Measurements from ENCODE around the gene SDK1.
A peak's percentile ranks its signal among the peaks of the same experiment; 100 is the strongest.

The SDK1 gene

DNA sequence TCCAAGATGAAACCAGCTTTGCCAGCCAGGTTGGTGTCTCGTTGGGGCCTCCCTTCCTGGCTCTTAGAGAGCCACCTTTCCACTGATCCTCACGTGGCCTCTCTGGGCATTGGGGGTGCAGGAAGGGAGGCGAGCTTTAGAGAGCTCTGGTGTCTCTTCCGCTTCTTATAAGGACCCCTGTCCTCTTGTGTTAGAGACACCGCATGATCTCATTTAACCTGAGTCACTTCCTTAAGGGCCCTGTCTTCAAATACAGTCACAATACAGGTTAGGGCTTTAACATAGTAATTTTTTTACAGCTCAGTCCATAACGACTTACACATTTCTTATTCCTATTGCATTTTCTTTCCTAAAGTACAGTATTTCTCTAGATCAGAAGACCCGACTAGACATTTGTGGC lies 535.8 kb downstream of the SDK1 start:
- no peak for DNase-seq

DNA sequence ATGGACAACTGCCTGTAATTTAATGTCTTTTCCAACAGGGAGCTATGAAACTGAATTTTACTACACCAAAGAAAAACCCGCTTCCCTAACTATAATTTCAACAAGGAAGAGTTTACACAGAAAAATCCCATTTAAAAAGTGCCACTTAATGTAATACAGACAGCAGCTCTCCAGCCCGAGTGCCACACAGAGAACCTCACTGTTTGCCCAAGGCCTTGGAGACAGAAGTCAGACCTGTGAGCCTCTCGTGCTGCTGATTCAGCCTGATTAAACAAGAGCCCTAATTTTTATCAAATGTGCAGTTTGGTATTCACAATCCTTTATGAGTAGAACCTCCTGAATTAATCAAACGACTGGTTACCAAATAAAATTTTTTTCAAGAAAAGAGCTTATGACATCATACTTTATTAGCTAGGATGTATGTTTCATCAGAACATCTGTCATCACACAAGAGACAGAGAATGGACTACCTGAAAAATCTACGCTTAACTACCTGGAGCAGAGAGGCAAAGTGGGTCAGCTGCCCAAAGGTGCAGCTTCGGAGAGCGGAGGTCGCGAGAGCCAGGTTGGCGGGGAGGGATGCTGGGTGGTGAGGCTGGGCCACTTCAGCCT lies 543.6 kb downstream of the SDK1 start:
- DNase-seq: no peak

DNA sequence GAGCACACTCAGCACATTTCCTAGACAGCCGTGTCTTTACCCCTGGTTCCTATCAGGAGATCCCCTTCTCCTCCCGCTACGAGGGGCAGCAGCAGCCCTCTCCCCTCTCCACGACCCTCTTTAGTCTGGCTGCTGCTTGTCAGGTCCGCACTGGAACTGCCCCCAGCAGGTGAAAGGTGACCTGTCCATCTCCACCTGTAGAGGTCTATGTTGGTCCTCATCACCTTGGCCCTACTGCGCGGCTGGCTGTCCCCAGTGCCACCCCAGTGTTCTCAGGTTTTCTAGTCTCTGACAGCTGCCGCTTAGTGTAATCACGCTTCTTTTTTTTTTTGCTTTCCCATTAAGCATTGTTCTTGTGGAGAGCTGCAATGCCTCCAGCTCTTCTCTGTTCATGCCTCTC lies 545.7 kb downstream of the SDK1 start:
- no peak for DNase-seq

DNA sequence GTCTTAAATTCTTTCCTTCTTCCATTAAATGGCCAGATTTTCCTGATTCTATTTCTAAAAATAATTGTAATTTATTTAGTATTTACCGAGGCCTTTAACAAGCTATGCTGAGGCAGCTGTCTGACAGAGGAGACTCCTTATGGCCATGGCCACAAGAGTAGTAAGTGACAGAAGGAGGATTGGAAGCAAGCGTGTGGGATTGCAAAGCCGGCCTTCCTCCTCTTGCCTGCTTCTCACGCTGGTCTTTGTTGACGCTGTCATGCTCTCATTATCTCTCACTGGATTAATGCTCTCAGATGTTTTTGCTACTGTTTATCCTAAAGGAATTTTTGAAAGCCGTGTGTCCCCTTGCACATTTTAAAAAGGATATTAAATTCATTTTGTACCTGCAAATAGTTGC lies 546.3 kb downstream of the SDK1 start:
- no peak for DNase-seq

DNA sequence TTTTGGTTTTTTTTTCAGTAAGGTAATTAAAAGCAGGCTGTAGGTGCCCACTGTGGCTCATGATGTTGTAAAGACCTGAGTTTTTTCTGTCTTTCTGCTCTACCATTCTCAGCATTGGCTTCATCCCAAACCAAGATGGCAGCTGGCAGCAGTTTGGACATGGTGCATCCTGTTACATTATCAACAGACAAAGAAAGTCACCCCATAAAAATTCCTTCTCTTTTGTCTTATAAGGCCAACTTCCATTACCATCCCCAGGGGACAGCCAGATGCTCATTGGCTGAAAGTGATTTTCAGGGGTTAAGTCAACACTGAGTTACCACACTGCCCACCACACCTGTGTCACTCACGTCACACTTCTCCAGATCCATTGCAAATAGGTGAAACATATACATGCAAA lies 558.4 kb downstream of the SDK1 start:
- DNase-seq: no peak

DNA sequence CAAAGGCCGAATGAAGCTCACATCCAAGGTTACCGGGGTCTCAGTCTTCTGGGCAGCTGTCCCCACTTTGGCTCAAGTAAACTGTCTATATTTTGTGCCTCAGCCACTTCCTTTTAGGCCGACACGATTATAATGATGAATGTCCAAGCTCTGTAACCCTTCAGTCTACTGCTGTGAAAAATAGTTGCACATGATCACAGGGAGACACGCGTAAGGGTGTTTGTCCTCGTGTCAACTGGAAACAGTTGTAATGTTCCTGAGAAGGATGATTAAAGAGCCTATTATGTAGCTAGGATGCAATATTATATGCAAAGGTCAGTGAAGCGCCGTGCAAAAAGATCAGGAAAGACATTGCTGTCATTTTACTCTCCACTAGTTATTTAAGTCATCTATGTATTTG lies 559.9 kb downstream of the SDK1 start:
- DNase-seq: no peak

DNA sequence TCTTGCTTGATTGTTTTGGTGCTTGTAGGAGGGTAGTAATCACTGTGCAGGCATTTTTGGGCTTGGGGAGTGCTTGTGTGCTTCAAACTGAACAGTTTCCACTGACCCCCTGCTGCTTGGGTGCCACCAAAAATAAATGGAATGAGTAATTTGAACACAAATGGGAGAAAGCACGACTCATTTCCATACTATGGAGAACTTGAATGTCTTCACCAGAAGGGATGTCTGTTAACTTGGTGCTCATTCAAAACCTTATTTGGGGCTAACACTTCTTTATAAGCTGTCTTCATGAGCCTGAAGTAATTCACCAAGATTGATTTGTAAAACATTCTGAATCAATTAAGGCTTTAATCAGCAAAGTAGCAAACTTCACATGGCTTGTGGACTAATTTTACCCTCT lies 560.3 kb downstream of the SDK1 start:
- no peak for DNase-seq

DNA sequence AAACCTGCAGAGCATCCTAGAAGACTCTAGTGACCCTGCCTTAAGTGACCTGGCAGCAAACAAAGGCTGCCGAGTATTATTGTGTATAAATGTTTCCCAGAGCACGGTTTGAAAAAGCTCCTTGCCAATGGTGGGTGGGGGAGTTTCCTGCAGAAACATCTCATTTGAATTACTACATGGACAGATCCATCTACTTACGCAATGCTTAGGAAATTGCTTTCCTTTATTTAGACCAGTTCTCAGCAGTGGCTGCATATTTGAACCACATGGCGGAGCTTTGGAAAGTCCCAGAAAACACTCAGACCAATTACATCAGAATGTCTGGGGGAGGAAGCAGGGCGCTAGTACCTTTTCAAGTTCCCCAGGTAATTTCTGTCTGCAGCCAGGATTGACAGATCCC lies 560.9 kb downstream of the SDK1 start:
- no peak for DNase-seq

DNA sequence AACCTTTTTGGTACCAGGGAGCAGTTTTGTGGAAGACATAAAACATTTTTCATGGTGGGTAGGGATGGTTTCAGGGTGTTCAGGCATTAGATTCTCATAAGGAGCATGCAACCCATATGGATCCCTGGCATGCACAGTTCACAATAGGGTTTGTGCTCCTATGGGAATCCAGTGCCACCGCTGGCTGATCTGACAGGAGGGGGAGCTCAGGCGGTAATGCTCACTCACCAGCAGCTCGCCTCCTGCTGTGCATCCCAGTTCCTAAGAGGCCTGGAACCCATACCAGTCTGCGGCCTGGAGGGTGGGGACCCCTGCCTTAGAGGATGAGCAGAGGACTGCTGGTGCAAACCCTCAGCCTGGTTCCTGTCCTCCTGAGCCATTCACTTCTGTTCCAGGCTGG lies 561.7 kb downstream of the SDK1 start:
- no peak for DNase-seq

DNA sequence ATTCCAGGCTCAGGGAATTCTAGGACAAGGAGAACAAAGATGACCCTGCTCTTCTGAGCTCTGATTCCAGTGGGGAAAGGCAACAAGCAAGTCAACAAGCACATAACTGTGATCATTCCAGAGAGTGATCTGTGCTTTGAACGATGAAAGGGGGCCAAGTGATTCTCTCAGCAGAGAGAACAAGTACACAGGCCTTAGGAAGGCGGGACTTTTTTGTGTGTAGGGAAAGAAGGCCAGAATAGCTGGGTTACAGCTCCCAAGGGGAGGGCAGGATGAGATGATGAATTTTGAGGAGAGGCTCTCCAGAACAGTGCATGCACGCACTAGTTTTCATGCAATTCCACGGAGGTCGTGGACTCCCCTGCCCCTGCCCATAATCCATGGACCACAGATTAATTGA lies 565.2 kb downstream of the SDK1 start:
- DNase-seq: no peak

DNA sequence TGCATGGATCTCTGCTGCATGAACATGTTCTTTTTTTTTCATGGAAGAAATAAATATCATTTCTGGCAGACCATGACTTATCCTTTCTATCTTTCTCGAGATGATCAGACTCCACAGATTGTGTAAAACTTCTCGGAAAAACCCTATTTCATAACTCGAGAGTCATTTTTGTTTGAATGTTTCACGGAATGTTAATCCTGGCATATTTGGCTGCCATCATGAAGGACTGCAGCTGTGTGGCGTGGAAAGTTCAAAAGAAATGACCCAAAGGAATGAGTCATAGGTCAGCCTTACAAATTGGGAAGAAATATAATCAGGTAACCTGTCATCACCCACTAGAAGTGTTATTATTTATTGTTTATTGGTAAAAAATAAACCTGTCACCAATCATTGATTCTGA lies 566.8 kb downstream of the SDK1 start:
- no peak for DNase-seq

DNA sequence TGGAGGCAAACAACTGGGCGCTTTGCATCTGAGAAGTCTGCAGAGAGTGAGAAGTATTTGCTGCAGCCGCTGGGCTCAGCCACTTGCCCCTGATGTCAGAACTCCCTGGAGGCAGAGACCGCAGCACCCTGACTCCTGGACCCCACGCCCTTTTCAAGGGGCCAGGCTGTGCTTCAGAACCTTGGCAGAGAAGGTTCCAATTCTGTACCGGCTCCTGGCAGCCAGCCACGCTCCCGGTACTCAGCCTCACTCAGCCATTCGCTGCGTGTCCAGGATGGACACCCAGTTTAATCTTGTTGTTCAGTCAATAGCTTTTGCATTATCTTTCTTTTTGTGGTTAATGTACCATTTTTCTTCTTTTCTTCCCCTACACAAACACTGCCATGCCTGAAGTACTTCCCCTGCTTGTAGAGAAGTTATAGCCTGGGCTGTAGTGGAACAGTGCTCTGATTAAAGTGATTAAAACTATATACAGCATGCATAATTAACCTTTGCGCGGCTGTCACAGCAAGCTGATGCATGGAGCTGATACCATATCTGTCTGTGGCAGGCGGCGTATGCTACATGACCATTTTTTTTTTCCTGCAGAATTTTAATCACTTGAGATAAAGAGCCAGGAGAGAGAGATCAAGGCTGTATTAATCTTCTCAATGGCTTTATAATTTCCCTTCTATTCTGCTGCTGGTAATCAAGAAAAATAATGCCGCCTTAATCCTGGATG lies 578.5 kb downstream of the SDK1 start:
- DNase-seq: peak; percentile 58

DNA sequence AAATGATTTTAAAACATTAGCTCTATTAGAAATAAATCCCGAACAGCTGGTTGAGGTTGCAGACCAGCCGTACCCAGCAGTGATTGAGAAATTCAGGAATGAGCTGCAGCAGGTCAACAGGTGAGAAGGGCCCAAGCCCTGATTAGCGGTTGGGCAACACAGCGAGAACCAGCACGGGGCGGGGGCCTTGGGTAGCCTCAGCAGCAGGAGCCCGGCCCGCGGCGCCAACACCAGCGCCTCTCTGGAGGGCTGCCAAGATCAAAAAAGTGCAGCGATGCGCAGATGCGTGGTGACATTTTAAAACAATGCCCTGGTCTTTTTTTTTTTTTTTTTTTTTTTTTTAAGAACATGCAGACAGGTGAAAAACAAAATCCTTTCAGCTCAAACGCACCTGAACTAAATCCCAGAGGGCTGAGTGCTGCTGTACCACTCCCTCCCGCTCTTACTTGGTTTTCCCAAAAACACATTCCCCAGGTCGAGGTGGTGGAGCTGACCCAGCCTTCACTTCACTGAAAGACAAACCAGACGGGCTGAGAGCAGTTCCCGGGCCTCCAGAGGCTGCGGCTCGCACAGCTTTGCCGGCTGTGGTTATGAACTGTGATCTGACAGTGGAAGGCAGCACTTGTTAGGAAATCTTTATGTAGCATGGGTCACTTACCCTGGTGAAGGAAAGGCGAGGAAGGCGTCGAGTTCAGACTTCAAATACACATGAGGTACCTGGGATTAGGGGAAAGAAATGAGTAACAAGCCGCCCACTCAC lies 579.4 kb downstream of the SDK1 start:
- DNase-seq: peak; percentile 87

DNA sequence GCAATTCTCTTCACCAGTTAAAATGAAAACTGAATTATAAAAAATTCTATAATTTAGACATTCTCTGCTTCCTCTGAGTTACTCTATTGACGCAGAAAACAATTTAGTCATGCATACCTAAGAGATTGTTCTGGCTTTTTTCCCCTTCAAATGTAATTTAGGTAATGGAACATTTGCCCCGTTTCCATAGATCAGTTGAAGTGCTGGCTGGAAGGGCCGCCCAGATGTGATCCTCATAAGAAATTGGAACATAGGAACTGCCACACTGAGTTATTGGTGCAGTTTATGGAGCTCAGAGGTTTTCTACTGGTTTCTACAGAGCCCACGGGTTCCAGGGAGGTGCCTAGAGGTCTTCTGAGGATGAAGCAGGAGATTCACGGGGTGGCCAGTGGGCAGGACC lies 581.7 kb downstream of the SDK1 start:
- no peak for DNase-seq

DNA sequence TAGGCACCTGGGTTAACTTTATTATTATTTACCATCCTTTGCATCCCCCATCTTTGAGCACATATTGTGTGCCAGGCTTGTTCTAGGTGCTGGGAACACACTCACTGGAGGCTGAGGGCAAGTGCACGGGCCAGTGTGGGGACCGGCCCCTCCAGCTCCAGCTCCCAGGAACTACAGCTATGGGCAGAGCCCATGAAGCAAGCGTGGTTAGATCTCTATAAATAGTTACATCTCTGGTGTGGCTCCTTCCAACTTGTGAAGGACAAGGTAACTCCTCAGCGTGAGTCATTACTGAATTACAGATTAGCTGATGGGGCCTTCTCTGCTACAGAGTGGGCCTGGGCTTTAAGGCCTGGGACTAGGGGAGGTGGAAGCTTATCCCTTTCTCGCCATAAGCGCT lies 583.5 kb downstream of the SDK1 start:
- no peak for DNase-seq

DNA sequence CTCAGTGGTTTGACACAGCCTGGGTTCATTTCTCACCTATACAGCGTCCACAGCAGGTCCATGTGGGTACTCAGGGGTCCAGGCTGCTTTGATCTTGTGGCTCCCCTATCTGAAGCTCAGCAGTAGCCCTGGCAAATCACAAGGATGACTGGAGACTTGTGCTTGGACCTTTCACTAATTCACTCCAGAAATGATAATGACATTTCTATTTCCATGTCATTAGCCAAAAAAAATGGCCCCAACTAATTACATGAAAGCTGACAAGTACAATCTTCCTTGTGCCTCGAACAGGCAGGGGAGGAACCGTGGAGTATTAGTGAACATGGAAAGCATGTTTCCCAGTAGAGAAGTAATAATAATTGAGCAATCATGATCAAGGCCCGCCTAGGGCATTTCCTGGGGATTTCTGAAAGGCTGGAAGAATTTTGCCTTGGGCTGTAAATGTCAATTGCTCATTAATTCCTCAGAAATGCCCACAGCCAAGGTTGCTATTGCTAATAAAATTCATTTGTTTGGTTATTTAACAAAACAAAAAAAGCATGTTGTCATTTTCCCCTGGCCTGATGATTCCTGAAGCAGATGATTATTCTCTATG lies 586.1 kb downstream of the SDK1 start:
- no peak for DNase-seq

DNA sequence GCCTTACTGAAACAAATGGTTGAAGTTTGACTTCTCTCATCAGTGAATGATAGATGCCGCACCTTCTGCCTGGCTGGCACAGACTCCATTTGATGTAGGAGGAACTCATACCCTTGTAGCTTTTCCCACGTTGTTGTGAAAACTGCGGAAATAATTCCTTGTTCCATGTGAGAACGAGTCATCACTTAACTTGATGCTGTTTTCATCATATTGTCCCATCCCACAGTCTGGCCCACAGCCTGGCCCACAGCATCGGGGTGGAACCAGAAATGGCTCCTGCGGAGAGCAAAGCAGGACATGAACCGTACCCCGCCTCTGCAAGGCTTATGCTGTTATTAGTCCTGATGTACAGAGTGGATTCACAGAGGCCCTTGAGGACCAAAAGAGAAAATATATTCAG lies 587.0 kb downstream of the SDK1 start:
- DNase-seq: no peak

DNA sequence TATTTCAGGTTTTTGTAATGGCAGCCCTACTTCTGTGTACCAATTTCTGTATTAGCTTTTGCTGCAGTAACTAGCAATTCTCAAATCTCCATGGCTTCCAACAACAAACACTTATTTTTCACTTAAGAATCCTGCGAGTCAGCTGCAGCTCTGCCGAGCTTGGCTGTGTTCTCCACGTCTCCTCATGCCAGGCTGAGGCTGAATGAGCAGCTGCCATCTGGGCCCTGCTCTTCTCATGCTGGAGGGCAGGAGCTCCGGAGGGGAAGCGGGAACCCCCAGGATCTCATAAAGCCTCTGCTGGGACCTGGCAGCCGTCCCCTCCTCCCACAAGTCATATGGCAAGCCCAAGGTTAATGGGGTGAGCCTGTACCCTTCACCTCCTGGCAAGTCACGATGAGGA lies 591.1 kb downstream of the SDK1 start:
- peak; percentile 24 for DNase-seq

DNA sequence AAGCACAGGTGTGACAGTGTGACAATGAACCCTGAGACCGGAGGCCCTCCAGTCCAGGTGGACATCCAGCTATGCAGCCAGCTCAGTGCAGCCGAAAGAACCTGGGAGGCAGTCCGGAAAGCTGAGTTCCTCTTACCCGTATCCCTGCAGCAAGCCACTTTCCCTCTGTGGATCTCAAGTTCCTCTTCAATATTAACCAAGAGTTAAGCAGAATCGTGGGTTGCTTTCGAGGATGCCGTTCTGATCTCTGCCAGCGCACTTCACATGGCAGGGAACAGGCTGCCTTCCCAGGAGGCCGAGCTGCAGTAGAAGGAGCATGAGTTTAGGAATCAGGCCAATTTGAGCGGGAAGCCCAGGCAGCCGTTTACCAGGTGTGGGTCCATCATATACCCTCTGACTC lies 591.6 kb downstream of the SDK1 start:
- DNase-seq: no peak

DNA sequence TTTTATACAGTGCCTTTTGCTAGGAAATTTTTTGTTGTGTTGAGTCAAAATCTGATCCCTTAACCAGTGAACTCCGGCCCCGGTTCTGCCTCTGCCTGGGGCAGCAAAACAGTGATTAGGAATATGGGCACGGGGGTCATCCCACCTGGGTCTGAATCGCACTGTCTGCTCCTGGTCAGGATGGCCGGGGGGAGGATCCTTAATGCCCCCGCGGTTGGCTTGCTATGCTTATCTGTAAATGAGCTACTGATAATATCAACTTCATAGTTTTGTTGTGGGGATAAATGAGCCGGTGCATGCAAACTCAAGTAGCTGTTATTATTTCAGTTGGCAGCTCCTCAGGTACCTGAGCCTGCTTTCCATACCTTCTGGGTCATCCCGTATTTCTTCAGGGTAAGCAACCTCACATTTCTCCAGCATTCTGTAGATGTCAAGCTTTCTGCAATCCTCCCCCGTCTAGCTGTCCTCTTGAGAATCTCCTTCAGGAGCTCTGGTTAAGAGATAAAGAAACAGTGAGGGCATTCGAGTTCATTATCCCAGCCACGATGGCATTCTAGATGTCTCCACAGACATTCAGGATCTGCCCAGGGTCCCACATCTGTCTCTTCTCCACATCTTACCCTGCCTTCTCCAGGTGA lies 592.2 kb downstream of the SDK1 start:
- no peak for DNase-seq

DNA sequence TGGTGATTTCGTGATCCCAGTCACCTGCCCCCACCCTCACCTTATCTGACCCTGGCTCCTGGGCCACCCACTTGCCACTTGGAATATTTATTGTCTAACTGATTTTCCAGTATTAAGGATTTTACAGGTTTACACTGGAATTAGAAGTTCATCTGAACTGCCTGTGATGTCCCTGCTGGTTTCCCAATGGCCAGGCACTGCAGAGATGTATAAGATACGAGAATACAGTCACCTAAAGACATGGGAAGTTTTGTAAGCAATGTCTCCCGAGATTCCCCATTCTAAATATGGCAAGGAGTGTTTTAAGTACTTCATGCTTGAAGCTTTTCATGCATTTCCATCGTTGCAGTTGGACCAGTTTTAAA lies 592.7 kb downstream of the SDK1 start:
- DNase-seq: no peak

DNA sequence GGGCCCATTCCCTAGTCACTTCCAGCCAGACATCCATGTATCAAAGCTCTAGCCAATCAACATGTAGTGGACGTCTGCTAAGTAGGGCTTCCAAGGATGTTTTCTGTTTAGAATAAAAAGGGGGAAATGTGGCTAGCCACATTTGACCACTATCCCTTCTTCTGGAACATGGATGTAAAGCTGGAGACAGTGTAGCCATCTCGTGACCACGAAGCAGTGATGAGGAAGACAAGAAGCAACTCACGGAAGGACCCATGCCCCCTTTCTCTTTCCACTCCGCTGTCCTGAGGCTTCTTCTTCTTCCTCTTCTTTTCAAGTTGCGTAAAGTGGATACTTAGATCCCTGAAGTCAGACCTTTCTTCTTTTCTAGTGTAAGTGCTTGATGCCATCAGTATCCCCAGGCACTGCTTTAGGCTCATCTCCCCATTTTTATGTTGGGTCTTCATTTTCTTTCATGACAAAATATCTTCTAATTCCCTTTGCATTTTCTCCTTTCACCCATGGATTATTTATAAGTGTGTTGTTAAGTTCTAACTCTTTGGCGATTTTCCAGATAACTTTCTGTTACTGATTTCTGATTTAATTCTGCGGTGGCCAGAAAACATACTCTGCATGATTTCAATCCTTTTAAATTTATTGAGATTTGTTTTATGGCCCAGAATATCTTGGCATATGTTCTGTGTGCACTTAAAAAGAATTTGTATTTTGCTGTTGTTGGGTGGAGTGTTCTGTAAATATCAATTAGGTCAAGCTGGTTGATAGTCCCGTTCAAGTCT lies 594.5 kb downstream of the SDK1 start:
- DNase-seq: no peak

Measured in NCI-H2171 (cell line).